NCI-H1694 (cell line): Measurements from ENCODE around the gene RXRB.
"Not testable (repeated sequence)": the region's sequence is repeated elsewhere in the genome, so short reads cannot be mapped to it uniquely, and the experiment has no call there.

ENCODE experiments used
- DNase-seq: peaks from one replicate; lab custom pipeline; 2025; lab: John Stamatoyannopoulos, UW

The RXRB gene

GRCh38 chr6:33200219-33201146 is at the start of gene RXRB, which contains the start of gene SLC39A7:
Gene RXRB, minus strand, starts transcription at chr6:33200665. Its CDS starts 189 bp downstream, at chr6:33200476.
Gene SLC39A7, plus strand, starts transcription at chr6:33200867. Its CDS starts 379 bp downstream, at chr6:33201246.
- peak; percentile 96 for DNase-seq

- no peak for DNase-seq
Measured at GRCh38 chr6:33249732-33250630, 49.5 kb upstream of the RXRB start.

GRCh38 chr6:33248932-33249731 is 48.7 kb upstream of the RXRB start:
- DNase-seq: peak; percentile 97

GRCh38 chr6:33248643-33248931 is 48.1 kb upstream of the RXRB start:
- peak; percentile 35 for DNase-seq

GRCh38 chr6:33247977-33248642 is 47.6 kb upstream of the RXRB start:
- DNase-seq: peak; percentile 89

GRCh38 chr6:33243476-33243875 is 43.0 kb upstream of the RXRB start:
- no peak for DNase-seq

GRCh38 chr6:33241968-33242367 is 41.5 kb upstream of the RXRB start:
- no peak for DNase-seq

- no peak for DNase-seq
Measured at GRCh38 chr6:33237741-33238140, 37.3 kb upstream of the RXRB start.

- no peak for DNase-seq
Measured at GRCh38 chr6:33236852-33237251, 36.4 kb upstream of the RXRB start.

GRCh38 chr6:33236328-33236727 is 35.9 kb upstream of the RXRB start:
- DNase-seq: no peak

- no peak for DNase-seq
Measured at GRCh38 chr6:33235221-33235634, 34.8 kb upstream of the RXRB start.

- DNase-seq: not testable (repeated sequence)
Measured at GRCh38 chr6:33226503-33227120, 26.1 kb upstream of the RXRB start.

- DNase-seq: no peak
Measured at GRCh38 chr6:33217681-33218080, 17.2 kb upstream of the RXRB start.

GRCh38 chr6:33217246-33217645 is 16.8 kb upstream of the RXRB start:
- DNase-seq: no peak

- no peak for DNase-seq
Measured at GRCh38 chr6:33216117-33216649, 15.7 kb upstream of the RXRB start.

- DNase-seq: no peak
Measured at GRCh38 chr6:33215271-33216116, 15.0 kb upstream of the RXRB start.

- DNase-seq: no peak
Measured at GRCh38 chr6:33213989-33214335, 13.5 kb upstream of the RXRB start.

GRCh38 chr6:33213166-33213988 is 12.9 kb upstream of the RXRB start:
- DNase-seq: no peak

GRCh38 chr6:33212857-33213165 is 12.3 kb upstream of the RXRB start:
- DNase-seq: no peak
